IPS DF 19.7 (cell line): ENCODE data around the gene STXBP6.

ENCODE experiments used
- DNase-seq: peaks from one replicate; pipeline ENCODE4 v3.0.0-alpha.2; 2013; ENCODE audit warnings: low read depth, low spot score

The STXBP6 gene

GRCh38 chr14:25015761-25016160 lies 34.2 kb downstream of the STXBP6 start:
- DNase-seq, result no peak

GRCh38 chr14:25014440-25014839 lies 35.5 kb downstream of the STXBP6 start:
- no peak for DNase-seq

GRCh38 chr14:25011095-25011494 lies 38.9 kb downstream of the STXBP6 start:
- no peak for DNase-seq

- no peak for DNase-seq
These were observed 39.5 kb downstream of the STXBP6 start for GRCh38 chr14:25010471-25010870.

- DNase-seq, result no peak
These were observed 40.1 kb downstream of the STXBP6 start for GRCh38 chr14:25009891-25010290.

- no peak for DNase-seq
These were observed 42.1 kb downstream of the STXBP6 start for GRCh38 chr14:25007832-25008231.

- DNase-seq, result no peak
These were observed 42.8 kb downstream of the STXBP6 start for GRCh38 chr14:25006961-25007795.

- no peak for DNase-seq
These were observed 43.9 kb downstream of the STXBP6 start for GRCh38 chr14:25006031-25006430.

GRCh38 chr14:25004389-25004809 lies 45.5 kb downstream of the STXBP6 start:
- DNase-seq, result no peak

- no peak for DNase-seq
These were observed 46.4 kb downstream of the STXBP6 start for GRCh38 chr14:25003537-25003936.

GRCh38 chr14:25001601-25002000 lies 48.3 kb downstream of the STXBP6 start:
- DNase-seq, result no peak

GRCh38 chr14:25001156-25001555 lies 48.8 kb downstream of the STXBP6 start:
- no peak for DNase-seq

GRCh38 chr14:24999157-24999556 lies 50.8 kb downstream of the STXBP6 start:
- DNase-seq, result no peak

- DNase-seq, result no peak
These were observed 52.8 kb downstream of the STXBP6 start for GRCh38 chr14:24996930-24997725.

- no peak for DNase-seq
These were observed 54.9 kb downstream of the STXBP6 start for GRCh38 chr14:24995016-24995415.

GRCh38 chr14:24993631-24994030 lies 56.3 kb downstream of the STXBP6 start:
- DNase-seq, result no peak

GRCh38 chr14:24992624-24993360 lies 57.2 kb downstream of the STXBP6 start:
- no peak for DNase-seq

- no peak for DNase-seq
These were observed 58.1 kb downstream of the STXBP6 start for GRCh38 chr14:24991821-24992220.

GRCh38 chr14:24991288-24991687 lies 58.7 kb downstream of the STXBP6 start:
- DNase-seq, result no peak

GRCh38 chr14:24990773-24991172 lies 59.2 kb downstream of the STXBP6 start:
- no peak for DNase-seq

GRCh38 chr14:24990050-24990449 lies 59.9 kb downstream of the STXBP6 start:
- no peak for DNase-seq

GRCh38 chr14:24988760-24989159 lies 61.2 kb downstream of the STXBP6 start:
- DNase-seq, result no peak
